ENCODE data around the gene CNBD2. TPM values are rescaled to one million over a fixed set of nuclear protein-coding genes. Genes with fewer than 3 reads are reported as not detected.
"Not testable (repeated sequence)": the region's sequence is repeated elsewhere in the genome, so short reads cannot be mapped to it uniquely, and the experiment has no call there.

Gene CNBD2
- total RNA-seq, 1 donor from 2014 or later: 1.8 TPM

GRCh38 chr20:36017048-36017951 is 48.9 kb downstream of the CNBD2 start:
- DNase-seq (ENCODE audit: low read depth) (peak; percentile 12), FAIRE-seq (no peak)
- H3K36me3 ChIP-seq (ENCODE audit: control insufficient read depth, insufficient read depth, low read length): no peaks in the 10 kb centered on the region
- no peak overlapping the region for H3K4me3 ChIP-seq (ENCODE audit: low read depth, low read length)
- no peak for TF ChIP-seq CTCF (IDR thresholded peaks at IDR 0.05; ENCODE audit: insufficient read depth, low read length, severe bottlenecking)
- no peaks in the 10 kb centered on the region for H3K27me3 ChIP-seq (ENCODE audit: control insufficient read depth, insufficient read depth, low read length)

GRCh38 chr20:36018208-36018988 is 50.0 kb downstream of the CNBD2 start:
- H3K36me3 ChIP-seq (ENCODE audit: control insufficient read depth, insufficient read depth, low read length): no peaks in the 10 kb centered on the region
- DNase-seq (ENCODE audit: low read depth) (no peak), FAIRE-seq (no peak)
- no peak for TF ChIP-seq CTCF (IDR thresholded peaks at IDR 0.05; ENCODE audit: insufficient read depth, low read length, severe bottlenecking)
- H3K27me3 ChIP-seq (ENCODE audit: control insufficient read depth, insufficient read depth, low read length): no peaks in the 10 kb centered on the region
- H3K4me3 ChIP-seq (ENCODE audit: low read depth, low read length): no peak overlapping the region

- H3K4me3 ChIP-seq (ENCODE audit: low read depth, low read length); DNase-seq (ENCODE audit: low read depth); H3K36me3 ChIP-seq (ENCODE audit: control insufficient read depth, insufficient read depth, low read length); H3K27me3 ChIP-seq (ENCODE audit: control insufficient read depth, insufficient read depth, low read length); FAIRE-seq: not testable (repeated sequence)
Measured at GRCh38 chr20:36026131-36026530, 57.7 kb downstream of the CNBD2 start.

- Histone ChIP-seq H3K36me3 (ENCODE audit: control insufficient read depth, insufficient read depth, low read length) (no peaks in the 10 kb centered on the region), H3K4me3 (ENCODE audit: low read depth, low read length) (no peak overlapping the region), H3K27me3 (ENCODE audit: control insufficient read depth, insufficient read depth, low read length) (peaks cover 6% of the 10 kb centered on the region)
- no peak for DNase-seq (ENCODE audit: low read depth)
- TF ChIP-seq CTCF (IDR thresholded peaks at IDR 0.05; ENCODE audit: insufficient read depth, low read length, severe bottlenecking): no peak
- FAIRE-seq: no peak
Measured at GRCh38 chr20:36028106-36028808, 59.9 kb downstream of the CNBD2 start.

GRCh38 chr20:36030149-36030548 is 61.8 kb downstream of the CNBD2 start:
- Histone ChIP-seq H3K36me3 (ENCODE audit: control insufficient read depth, insufficient read depth, low read length) (no peaks in the 10 kb centered on the region), H3K27me3 (ENCODE audit: control insufficient read depth, insufficient read depth, low read length) (peaks cover 6% of the 10 kb centered on the region), H3K4me3 (ENCODE audit: low read depth, low read length) (no peak overlapping the region)
- TF ChIP-seq CTCF (IDR thresholded peaks at IDR 0.05; ENCODE audit: insufficient read depth, low read length, severe bottlenecking): no peak
- no peak for DNase-seq (ENCODE audit: low read depth)
- FAIRE-seq: no peak

- TF ChIP-seq CTCF (IDR thresholded peaks at IDR 0.05; ENCODE audit: insufficient read depth, low read length, severe bottlenecking): no peak
- DNase-seq (ENCODE audit: low read depth) (no peak), FAIRE-seq (no peak)
- Histone ChIP-seq H3K27me3 (ENCODE audit: control insufficient read depth, insufficient read depth, low read length) (peaks cover 4% of the 10 kb centered on the region), H3K36me3 (ENCODE audit: control insufficient read depth, insufficient read depth, low read length) (no peaks in the 10 kb centered on the region), H3K4me3 (ENCODE audit: low read depth, low read length) (no peak overlapping the region)
Measured at GRCh38 chr20:36031806-36032205, 63.4 kb downstream of the CNBD2 start.

Measured in bronchial epithelial cell (primary cell).